Measurements from ENCODE around the gene MRPS18A. TPM values are rescaled to one million over a fixed set of nuclear protein-coding genes. Genes with fewer than 3 reads are reported as not detected.

Gene MRPS18A
- total and polyA plus RNA-seq, 2 of the 8 experiments (the other 6 are each of a cell fraction or from before 2014, with no cell fraction given): 48.3 to 121 TPM

- no peak overlapping the region for H3K4ac ChIP-seq (replicated peaks; ENCODE audit: insufficient read length, low read depth, low read length)
- no peaks in the 10 kb centered on the region for H3K79me1 ChIP-seq (ENCODE audit: low read depth, low read length)
- no peak overlapping the region for H3K4me3 ChIP-seq (ENCODE audit: extremely low read depth in 1 of 4, insufficient read depth in 2 of 4, low read depth in 3 of 4, low read length in 4 of 4)
- peak overlapping the region; percentile 80; the same call in 1 of the 2 replicates for H2BK20ac ChIP-seq (ENCODE audit: low read length)
- no peak for FAIRE-seq
- H4K8ac ChIP-seq (ENCODE audit: extremely low read depth, insufficient read depth, low read length): no peak overlapping the region
- peak overlapping the region; percentile 68; the same call in 1 of the 2 replicates for H2BK12ac ChIP-seq (ENCODE audit: low read depth, low read length)
- ChIA-PET POLR2A (ENCODE audit: partially characterized antibody) (interaction anchor here (0.6 to 1.8 kb wide), 7 partner anchors 13 to 538 kb away, joined by 3 to 8 read pairs (median 5); partner anchors contain the start of genes HSP90AB1 and VEGFA), CTCF (ENCODE audit: partially characterized antibody) (interaction anchor here (0.8 to 2.2 kb wide), 8 partner anchors 11 to 242 kb away, joined by 3 to 7 read pairs (median 3); no protein-coding TSS in a partner anchor)
- no peak overlapping the region for H3K9ac ChIP-seq (replicated peaks in 1 of 4; ENCODE audit: extremely low read depth in 1 of 4, low read depth in 3 of 4, low read length in 3 of 4)
- H2BK120ac ChIP-seq (replicated peaks; ENCODE audit: low read depth, low read length): no peak overlapping the region
- H3K18ac ChIP-seq (ENCODE audit: extremely low read depth, low read length): no peak overlapping the region
- no peak overlapping the region for H4K91ac ChIP-seq (replicated peaks; ENCODE audit: insufficient read length, low read length)
- peak; percentile 24; the same call in 1 of the 2 replicates for TF ChIP-seq CEBPB (IDR thresholded peaks at IDR 0.05; ENCODE audit: low read depth, low read length)
- TF ChIP-seq, protein P1, sequence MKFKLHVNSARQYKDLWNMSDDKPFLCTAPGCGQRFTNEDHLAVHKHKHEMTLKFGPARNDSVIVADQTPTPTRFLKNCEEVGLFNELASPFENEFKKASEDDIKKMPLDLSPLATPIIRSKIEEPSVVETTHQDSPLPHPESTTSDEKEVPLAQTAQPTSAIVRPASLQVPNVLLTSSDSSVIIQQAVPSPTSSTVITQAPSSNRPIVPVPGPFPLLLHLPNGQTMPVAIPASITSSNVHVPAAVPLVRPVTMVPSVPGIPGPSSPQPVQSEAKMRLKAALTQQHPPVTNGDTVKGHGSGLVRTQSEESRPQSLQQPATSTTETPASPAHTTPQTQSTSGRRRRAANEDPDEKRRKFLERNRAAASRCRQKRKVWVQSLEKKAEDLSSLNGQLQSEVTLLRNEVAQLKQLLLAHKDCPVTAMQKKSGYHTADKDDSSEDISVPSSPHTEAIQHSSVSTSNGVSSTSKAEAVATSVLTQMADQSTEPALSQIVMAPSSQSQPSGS (IDR thresholded peaks at IDR 0.05; ENCODE audit: low read length): no peak
- TF ChIP-seq SAP30 (IDR thresholded peaks at IDR 0.05; ENCODE audit: insufficient read depth, insufficient replicate concordance, low read length): no peak
- WGBS, 2 experiments (ENCODE audit: extremely low coverage in 1 of 2, insufficient coverage in 1 of 2, insufficient read length in 1 of 2, insufficient replicate concordance in 2 of 2, low coverage in 1 of 2, low lambda C conversion rate in 2 of 2, missing lambda C conversion rate in 1 of 2): 91% methylated on average over 5 of the region's 5 CpGs; no CpG with 5 or more reads in 1 of the 2 experiments
- H3K23ac ChIP-seq (ENCODE audit: insufficient read length): no peak overlapping the region
- no peaks in the 10 kb centered on the region for H4K20me1 ChIP-seq (replicated peaks in 1 of 2; ENCODE audit: control insufficient read depth in 1 of 2, insufficient read depth in 2 of 2, low read length in 2 of 2)
- no peaks in the 10 kb centered on the region for H3K23me2 ChIP-seq (ENCODE audit: low read depth, low read length)
- peak overlapping the region; percentile 66; the same call in 1 of the 2 replicates for H2AK5ac ChIP-seq (ENCODE audit: low read depth, low read length)
- H3K27me3 ChIP-seq (replicated peaks in 1 of 4; ENCODE audit: control insufficient read depth in 3 of 4, extremely low read depth in 1 of 4, insufficient read depth in 3 of 4, low read length in 3 of 4): no peaks in the 10 kb centered on the region
- H3K79me2 ChIP-seq (ENCODE audit: control insufficient read depth in 1 of 2, insufficient read depth in 2 of 2, low read length in 2 of 2): no peaks in the 10 kb centered on the region
- no peak overlapping the region for H3K14ac ChIP-seq (ENCODE audit: insufficient read length)
- DNase-seq (ENCODE audit: low read depth in 1 of 2, low spot score in 2 of 2): no peak
- H3K4me2 ChIP-seq (ENCODE audit: insufficient read depth in 1 of 2, low read depth in 2 of 2, low read length in 2 of 2): no peak overlapping the region
- H2AFZ ChIP-seq (ENCODE audit: low read length): no peak overlapping the region
- H2BK5ac ChIP-seq (ENCODE audit: low read depth, low read length): no peak overlapping the region
- no peak overlapping the region; the same call in none of the 2 replicates for H2BK15ac ChIP-seq (ENCODE audit: low read length)
- no peak overlapping the region for H3K56ac ChIP-seq (replicated peaks; ENCODE audit: insufficient read length, low read depth, low read length)
- peaks cover 5 to 15% (median 7%) of the 10 kb centered on the region in 4 experiments; a peak in 6 of 7 replicates for H3K4me1 ChIP-seq (replicated peaks in 1 of 4; ENCODE audit: control insufficient read depth in 3 of 4, insufficient read depth in 4 of 4, low read length in 3 of 4)
- H3K27ac ChIP-seq (ENCODE audit: low read depth, low read length): no peak overlapping the region
- H3K9me3 ChIP-seq (ENCODE audit: insufficient read depth in 2 of 2, low read depth in 1 of 2, low read length in 1 of 2): no peaks in the 10 kb centered on the region
- H4K5ac ChIP-seq (ENCODE audit: insufficient read length, low read depth, low read length): no peak overlapping the region
- H3K36me3 ChIP-seq (ENCODE audit: control insufficient read depth in 2 of 4, insufficient read depth in 4 of 4, low read length in 3 of 4): no peaks in the 10 kb centered on the region
Measured at GRCh38 chr6:43708860-43709653, 21.5 kb upstream of the MRPS18A start.

All from H1 (cell line).